Astrocyte of the cerebellum (primary cell): ENCODE measurements around the gene ULK4.

ENCODE experiments used
- DNase-seq: peaks from one replicate; pipeline ENCODE4 v3.0.0-alpha.2; 2011; ENCODE audit warnings: low read depth
- H3K4me3 ChIP-seq: 2 replicates; pipeline ENCODE4 v1.5.1; 2011; ENCODE audit warnings: mild to moderate bottlenecking, low read depth, low read length, moderate library complexity
- in situ Hi-C: cut with HindIII; loops from 2 replicates; pipeline ENCODE4 v1.10.0; 2017; ENCODE audit warnings: low sequenced_read_pairs
- TF ChIP-seq, protein P1 (sequence below): IDR thresholded peaks from 2 replicates; pipeline ENCODE4 v1.5.1; 2012; ENCODE audit warnings: low read length, low read depth, moderate library complexity, mild to moderate bottlenecking; ENCODE audit errors: missing control alignments

The ULK4 gene

DNA sequence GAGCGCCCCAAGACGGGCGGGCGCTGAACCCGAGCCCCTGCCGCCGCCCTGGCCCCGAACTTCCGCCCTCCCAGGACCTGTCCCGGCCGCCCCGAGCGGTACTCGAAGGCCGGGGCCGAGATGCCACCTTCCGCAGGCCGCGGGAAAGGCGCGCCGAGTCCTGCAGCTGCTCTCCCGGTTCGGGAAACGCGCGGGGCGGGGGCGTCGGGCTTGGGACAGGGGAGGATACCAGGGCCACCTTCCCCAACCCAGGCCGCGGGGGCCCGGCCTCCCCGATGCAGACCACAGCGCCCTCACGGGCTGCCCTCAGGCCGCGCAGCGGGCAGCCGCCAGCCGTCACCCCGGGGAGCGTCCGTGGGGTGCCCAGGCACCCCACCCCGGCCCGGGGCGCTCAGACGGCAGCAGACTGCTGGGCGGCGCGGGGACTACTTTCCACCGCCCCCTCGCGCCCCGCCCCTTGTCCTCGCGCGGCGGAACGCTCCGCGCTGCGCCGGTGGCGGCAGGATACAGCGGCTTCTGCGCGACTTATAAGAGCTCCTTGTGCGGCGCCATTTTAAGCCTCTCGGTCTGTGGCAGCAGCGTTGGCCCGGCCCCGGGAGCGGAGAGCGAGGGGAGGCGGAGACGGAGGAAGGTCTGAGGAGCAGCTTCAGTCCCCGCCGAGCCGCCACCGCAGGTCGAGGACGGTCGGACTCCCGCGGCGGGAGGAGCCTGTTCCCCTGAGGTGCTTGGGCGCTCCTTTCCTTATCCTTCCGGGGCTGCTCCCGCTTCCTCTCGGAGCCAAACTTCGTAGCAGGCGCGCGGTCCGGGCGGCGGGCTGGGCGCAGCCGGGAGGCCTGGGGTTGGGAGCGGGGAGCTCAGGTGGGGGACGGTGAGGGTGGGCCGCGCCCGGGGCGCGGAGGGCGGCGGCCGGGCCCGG is 762.7 kb downstream of the ULK4 start, which contains the start of gene CTNNB1:
CTNNB1 (plus strand) TSS at position 556 of the 916 bp plus-strand sequence. CDS start 24,564 bp downstream, outside the sequence.
- TF ChIP-seq, protein P1, sequence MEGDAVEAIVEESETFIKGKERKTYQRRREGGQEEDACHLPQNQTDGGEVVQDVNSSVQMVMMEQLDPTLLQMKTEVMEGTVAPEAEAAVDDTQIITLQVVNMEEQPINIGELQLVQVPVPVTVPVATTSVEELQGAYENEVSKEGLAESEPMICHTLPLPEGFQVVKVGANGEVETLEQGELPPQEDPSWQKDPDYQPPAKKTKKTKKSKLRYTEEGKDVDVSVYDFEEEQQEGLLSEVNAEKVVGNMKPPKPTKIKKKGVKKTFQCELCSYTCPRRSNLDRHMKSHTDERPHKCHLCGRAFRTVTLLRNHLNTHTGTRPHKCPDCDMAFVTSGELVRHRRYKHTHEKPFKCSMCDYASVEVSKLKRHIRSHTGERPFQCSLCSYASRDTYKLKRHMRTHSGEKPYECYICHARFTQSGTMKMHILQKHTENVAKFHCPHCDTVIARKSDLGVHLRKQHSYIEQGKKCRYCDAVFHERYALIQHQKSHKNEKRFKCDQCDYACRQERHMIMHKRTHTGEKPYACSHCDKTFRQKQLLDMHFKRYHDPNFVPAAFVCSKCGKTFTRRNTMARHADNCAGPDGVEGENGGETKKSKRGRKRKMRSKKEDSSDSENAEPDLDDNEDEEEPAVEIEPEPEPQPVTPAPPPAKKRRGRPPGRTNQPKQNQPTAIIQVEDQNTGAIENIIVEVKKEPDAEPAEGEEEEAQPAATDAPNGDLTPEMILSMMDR: no peak
- in situ Hi-C loops: no loop called here
- peak within 1 kb of the TSS; percentile 53 for H3K4me3 ChIP-seq
- DNase-seq: peak; percentile 88

DNA sequence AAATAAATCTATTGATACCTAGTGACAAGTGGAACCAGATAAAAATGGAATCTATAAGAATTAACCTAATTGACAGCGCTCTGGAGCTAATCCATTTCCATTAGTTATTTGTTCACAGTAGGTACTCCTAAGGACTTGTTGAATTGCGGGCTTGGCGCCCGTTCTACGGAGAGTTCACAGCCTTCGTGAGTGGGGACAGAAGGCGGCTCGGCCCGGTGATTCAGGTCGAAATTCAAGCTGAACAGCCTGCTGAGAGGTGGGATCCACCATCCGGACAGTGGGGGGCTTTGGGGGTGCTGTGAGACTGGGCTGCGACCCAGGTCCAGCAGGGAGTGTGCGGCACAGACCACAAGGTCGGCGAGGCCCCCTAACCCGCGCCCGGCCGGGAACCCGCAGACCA is 763.4 kb downstream of the ULK4 start:
- DNase-seq: no peak
- TF ChIP-seq, protein P1: no peak

DNA sequence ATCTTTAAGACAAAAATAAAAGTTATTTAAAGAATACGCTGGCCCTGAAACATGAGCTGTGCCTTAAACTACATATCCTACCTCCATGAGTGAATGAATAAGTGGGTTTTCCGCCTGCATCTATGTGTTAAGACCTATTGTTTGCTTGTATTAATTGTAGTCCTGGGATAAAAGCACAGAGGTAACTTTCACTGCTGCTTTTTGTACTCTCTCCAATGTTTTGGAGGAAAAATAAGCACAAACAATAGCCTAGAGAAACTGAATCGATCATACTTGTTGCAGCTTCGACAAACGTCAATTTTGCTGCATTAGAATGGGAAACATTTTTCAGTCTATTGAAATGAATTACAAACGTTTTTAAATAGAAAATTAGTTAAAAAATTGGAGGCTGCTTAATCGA is 763.9 kb downstream of the ULK4 start:
- TF ChIP-seq, protein P1: no peak
- no peak overlapping the region for H3K4me3 ChIP-seq
- DNase-seq: no peak
- in situ Hi-C loops: no loop called here

More for the DNA sequence above, 763.4 kb downstream of the ULK4 start:
- in situ Hi-C loops: no loop called here
- H3K4me3 ChIP-seq: peak overlapping the region; percentile 53
